ENCODE results near the gene B3GALT4.

Gene B3GALT4

GRCh38 chr6:33314515-33314942 is 37.6 kb downstream of the B3GALT4 start:
- no peak for DNase-seq (ENCODE audit: low read depth in 2 of 2, low spot score in 1 of 2)

DNA sequence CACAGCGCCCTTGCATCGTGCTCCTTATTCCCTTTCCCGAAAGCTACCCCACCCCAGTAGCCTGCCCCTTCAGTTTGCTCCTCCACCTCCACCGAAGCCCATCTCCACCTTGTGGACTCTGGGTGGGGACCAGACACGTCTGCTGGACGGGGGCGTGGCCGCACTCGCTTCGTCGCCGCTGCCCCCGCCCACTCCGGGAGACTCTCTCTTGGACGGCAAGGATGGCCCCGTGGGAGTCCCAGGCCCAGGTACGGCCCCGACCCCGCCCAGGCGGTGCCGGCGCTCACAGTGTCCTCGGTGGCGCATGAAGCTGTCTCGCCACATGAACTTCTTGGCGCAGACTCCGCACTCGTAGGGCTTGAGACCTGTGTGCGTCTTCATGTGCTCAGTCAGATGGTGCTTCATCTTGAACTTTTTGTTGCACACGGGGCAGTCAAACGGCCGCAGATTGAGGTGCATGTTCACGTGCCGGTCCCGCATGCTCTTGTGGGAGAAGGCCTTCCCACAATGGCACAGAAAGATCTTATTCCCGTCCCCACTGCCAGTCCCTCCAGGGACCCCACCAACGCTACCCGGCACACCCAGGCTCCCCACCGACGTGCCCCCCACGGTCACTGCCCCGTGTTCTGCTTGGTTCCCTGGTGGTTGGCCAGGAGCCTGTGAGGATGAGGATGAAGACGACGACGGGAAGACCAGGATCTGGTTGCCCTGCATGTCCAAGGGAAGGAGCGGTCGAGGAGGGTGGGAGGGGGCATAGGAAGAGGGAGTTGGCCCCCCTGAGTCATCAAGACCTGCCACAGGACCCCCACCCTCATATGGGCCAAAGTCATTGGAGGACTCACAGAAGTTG is 38.2 kb downstream of the B3GALT4 start:
- no peak for DNase-seq (ENCODE audit: low read depth in 2 of 2, low spot score in 1 of 2)

- DNase-seq (ENCODE audit: low read depth in 2 of 2, low spot score in 1 of 2), result no peak
Observed at GRCh38 chr6:33315793-33316602, 39.1 kb downstream of the B3GALT4 start.

GRCh38 chr6:33316603-33317418 is 39.9 kb downstream of the B3GALT4 start:
- no peak for DNase-seq (ENCODE audit: low read depth in 2 of 2, low spot score in 1 of 2)

- DNase-seq (ENCODE audit: low read depth in 2 of 2, low spot score in 1 of 2), result peak in 1 of 2 donors; percentile 53
Observed at GRCh38 chr6:33317419-33317668, 40.4 kb downstream of the B3GALT4 start.

DNA sequence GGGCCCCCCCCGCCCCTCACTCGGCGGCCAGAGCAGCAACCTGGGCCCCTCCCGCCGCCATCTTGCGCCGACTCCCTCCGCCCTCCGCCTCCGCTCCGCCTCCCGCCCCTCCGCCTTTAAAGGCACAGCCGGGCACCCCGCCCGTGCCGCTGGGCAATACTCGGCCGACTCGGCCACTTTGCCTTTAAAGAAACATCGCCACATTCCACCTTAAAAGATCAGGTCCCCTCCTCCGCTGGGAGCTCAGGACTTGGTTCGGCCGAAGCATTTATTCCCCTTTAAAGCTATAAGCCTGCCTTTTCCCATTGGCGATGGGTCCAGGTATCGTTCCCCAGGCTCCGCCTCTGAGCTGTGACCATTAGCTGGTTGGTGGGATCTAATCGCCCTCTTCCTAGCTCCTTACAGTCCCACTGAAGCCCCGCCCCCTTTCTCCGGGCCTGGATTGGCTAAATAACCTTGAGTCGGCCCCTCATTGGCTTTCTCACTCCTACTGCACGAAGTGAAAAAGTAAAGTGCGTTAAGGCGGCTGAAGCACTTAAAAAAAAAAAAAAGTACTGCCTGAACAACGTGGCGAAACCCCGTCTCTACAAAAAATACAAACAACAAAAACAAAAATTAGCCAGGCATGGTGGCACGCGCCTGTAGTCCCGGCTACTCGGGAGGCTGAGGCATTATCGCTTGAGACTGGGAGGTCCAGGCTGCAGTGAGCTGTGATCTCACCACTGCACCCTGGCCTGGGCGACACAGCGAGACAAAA is 40.9 kb downstream of the B3GALT4 start, which contains the start of gene ZBTB22:
Gene ZBTB22, minus strand, starts transcription at position 76 of the 757 bp plus-strand sequence. CDS start 828 bp downstream, outside the sequence.
- peak; percentile 90 to 96 for DNase-seq (ENCODE audit: low read depth in 2 of 2, low spot score in 1 of 2)

- DNase-seq (ENCODE audit: low read depth in 2 of 2, low spot score in 1 of 2), result no peak
Observed at GRCh38 chr6:33318426-33319073, 41.6 kb downstream of the B3GALT4 start.

- no peak for DNase-seq (ENCODE audit: low read depth in 2 of 2, low spot score in 1 of 2)
Observed at GRCh38 chr6:33319939-33320314, 43.0 kb downstream of the B3GALT4 start.

DNA sequence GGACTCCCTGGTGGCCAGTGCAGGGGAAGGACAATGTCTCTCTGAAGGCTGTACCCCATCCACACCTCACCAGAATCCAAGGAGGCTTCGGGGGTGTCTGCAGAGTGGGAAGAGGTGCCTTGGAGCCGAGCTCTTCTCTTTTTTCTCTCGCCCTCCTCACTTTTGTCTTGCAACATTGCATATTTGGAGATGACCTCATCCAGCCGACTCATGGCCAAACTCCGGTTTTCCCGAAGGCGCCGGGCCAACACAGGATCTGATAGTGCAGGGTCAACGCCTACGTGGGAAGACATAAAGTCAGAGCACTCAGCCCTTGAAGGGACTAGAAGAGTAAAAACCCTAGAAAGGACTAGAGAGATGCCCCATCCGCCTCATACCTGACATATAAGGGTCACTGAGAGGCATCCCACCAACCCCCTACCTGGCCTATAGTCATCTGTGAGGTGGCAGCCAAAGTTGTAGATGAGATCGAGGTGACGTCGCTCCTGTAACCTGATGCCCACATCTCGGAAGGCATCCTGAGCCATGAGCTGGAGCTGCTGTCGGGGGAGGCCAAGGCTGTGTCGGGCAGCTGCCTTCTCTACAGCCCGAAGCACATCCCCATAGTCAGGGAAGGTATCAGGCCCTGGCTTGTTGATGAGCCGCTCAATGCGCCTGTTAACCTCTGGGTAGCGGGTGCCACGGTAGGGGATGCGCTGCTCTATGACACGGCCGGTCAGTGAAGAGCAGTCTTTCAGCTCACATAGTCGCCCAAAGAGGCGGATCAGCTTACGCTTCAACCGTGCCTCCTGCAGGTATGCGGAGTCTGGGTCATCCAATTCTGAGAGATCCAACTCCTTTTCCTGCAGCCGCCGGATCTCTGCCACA is 43.6 kb downstream of the B3GALT4 start:
- DNase-seq (ENCODE audit: low read depth in 2 of 2, low spot score in 1 of 2), result no peak

- DNase-seq (ENCODE audit: low read depth in 2 of 2, low spot score in 1 of 2), result no peak
Observed at GRCh38 chr6:33321227-33321626, 44.3 kb downstream of the B3GALT4 start.

DNA sequence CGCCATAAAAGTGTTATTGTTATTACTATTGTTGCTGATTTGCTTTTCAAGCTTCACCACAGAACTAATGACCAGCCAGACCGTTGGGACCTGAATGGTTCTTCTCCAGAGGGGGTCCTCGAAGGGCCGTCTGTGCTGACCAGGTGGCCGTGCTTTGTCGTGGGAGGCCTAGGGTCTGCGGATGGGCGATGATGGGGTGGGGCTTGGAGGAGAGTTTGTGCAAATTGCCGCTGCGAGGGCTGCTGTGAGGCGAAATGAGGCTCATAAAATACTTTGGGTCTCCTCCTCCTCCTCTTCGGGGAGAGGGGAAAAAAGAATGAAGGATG is 46.7 kb downstream of the B3GALT4 start:
- no peak for DNase-seq (ENCODE audit: low read depth in 2 of 2, low spot score in 1 of 2)

- no peak for DNase-seq (ENCODE audit: low read depth in 2 of 2, low spot score in 1 of 2)
Observed at GRCh38 chr6:33324125-33324524, 47.2 kb downstream of the B3GALT4 start.

Data from stimulated activated CD8-positive, alpha-beta memory T cell treated with anti-CD3 and anti-CD28 coated beads, Interleukin-4, amount 100 ng/mL, for 1 hour (primary cell).